ENCODE data around the gene DPY19L1. TPM values are rescaled to one million over a fixed set of nuclear protein-coding genes. Genes with fewer than 3 reads are reported as not detected.
"Not testable (repeated sequence)": the region's sequence is repeated elsewhere in the genome, so short reads cannot be mapped to it uniquely, and the experiment has no call there.

The DPY19L1 gene
- total RNA-seq, 1 donor from 2014 or later: 13.9 TPM

- intact Hi-C loops (cut with micrococcal nuclease): no loop called here
These were observed 41.5 kb downstream of the DPY19L1 start for GRCh38 chr7:34995757-34996156.

GRCh38 chr7:34991938-34992840, 45.1 kb downstream of the DPY19L1 start:
- intact Hi-C loops (cut with micrococcal nuclease): loop anchor here (1.0 kb wide), 1 partner anchor 44 kb away; no protein-coding TSS in a partner anchor

- intact Hi-C loops (cut with micrococcal nuclease): not testable (repeated sequence)
These were observed 48.7 kb downstream of the DPY19L1 start for GRCh38 chr7:34988442-34989125.

- intact Hi-C loops (cut with micrococcal nuclease): not testable (repeated sequence)
These were observed 52.1 kb downstream of the DPY19L1 start for GRCh38 chr7:34985155-34985554.

GRCh38 chr7:34984140-34984539, 53.1 kb downstream of the DPY19L1 start:
- intact Hi-C loops (cut with micrococcal nuclease): not testable (repeated sequence)

GRCh38 chr7:34982371-34983019, 54.8 kb downstream of the DPY19L1 start:
- intact Hi-C loops (cut with micrococcal nuclease): no loop called here

- intact Hi-C loops (cut with micrococcal nuclease): not testable (repeated sequence)
These were observed 58.2 kb downstream of the DPY19L1 start for GRCh38 chr7:34979124-34979523.

- intact Hi-C loops (cut with micrococcal nuclease): no loop called here
These were observed 63.9 kb downstream of the DPY19L1 start for GRCh38 chr7:34973400-34973760.

- intact Hi-C loops (cut with micrococcal nuclease): not testable (repeated sequence)
These were observed 64.4 kb downstream of the DPY19L1 start for GRCh38 chr7:34972739-34973399.

GRCh38 chr7:34967818-34968217, 69.5 kb downstream of the DPY19L1 start:
- intact Hi-C loops (cut with micrococcal nuclease): not testable (repeated sequence)

GRCh38 chr7:34966504-34966903, 70.8 kb downstream of the DPY19L1 start:
- intact Hi-C loops (cut with micrococcal nuclease): not testable (repeated sequence)

GRCh38 chr7:34958021-34958420, 79.3 kb downstream of the DPY19L1 start:
- intact Hi-C loops (cut with micrococcal nuclease): no loop called here

GRCh38 chr7:34952822-34953221, 84.5 kb downstream of the DPY19L1 start:
- intact Hi-C loops (cut with micrococcal nuclease): no loop called here

GRCh38 chr7:34949361-34949760, 87.9 kb downstream of the DPY19L1 start:
- intact Hi-C loops (cut with micrococcal nuclease): no loop called here

- intact Hi-C loops (cut with micrococcal nuclease): not testable (repeated sequence)
These were observed 89.9 kb downstream of the DPY19L1 start for GRCh38 chr7:34947427-34947826.

GRCh38 chr7:34946486-34946885, 90.8 kb downstream of the DPY19L1 start:
- intact Hi-C loops (cut with micrococcal nuclease): no loop called here

- intact Hi-C loops (cut with micrococcal nuclease): not testable (repeated sequence)
These were observed 91.3 kb downstream of the DPY19L1 start for GRCh38 chr7:34945894-34946477.

- intact Hi-C loops (cut with micrococcal nuclease): no loop called here
These were observed 98.1 kb downstream of the DPY19L1 start for GRCh38 chr7:34939175-34939574.

GRCh38 chr7:34935735-34936165, 101.5 kb downstream of the DPY19L1 start:
- intact Hi-C loops (cut with micrococcal nuclease): not testable (repeated sequence)

GRCh38 chr7:34931739-34932138, 105.5 kb downstream of the DPY19L1 start:
- intact Hi-C loops (cut with micrococcal nuclease): loop anchor here (5.0 kb wide), 1 partner anchor 691 kb away; no protein-coding TSS in a partner anchor

GRCh38 chr7:34929783-34930182, 107.5 kb downstream of the DPY19L1 start:
- intact Hi-C loops (cut with micrococcal nuclease): loop anchor here (5.0 to 10.0 kb wide), 2 partner anchors 105 to 693 kb away; no protein-coding TSS in a partner anchor
